GM19438 (cell line): ENCODE measurements around the gene TMSB10.

Experiments
- ATAC-seq: cut with Tn5 transposase; IDR thresholded peaks from one replicate; pipeline ENCODE4 v1.9.1; 2021; ENCODE audit warnings: low read depth; ENCODE audit not compliant: unreplicated experiment

Gene TMSB10

GRCh38 chr2:84879584-84880394, 25.7 kb upstream of the TMSB10 start:
- ATAC-seq: peak; percentile 47

DNA sequence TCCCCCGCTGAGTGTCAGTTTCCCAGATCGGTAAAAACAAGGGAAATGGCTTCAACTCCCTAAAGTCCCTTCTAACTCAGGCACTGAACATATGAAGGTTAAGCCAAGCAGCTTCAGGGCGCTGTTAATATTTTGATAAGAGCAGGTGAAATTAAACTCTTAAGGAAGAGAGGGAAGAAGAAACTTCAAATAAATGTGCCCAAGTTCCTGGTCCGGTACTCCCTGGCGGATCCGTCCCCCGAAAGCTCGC, 25.1 kb upstream of the TMSB10 start:
- no peak for ATAC-seq

DNA sequence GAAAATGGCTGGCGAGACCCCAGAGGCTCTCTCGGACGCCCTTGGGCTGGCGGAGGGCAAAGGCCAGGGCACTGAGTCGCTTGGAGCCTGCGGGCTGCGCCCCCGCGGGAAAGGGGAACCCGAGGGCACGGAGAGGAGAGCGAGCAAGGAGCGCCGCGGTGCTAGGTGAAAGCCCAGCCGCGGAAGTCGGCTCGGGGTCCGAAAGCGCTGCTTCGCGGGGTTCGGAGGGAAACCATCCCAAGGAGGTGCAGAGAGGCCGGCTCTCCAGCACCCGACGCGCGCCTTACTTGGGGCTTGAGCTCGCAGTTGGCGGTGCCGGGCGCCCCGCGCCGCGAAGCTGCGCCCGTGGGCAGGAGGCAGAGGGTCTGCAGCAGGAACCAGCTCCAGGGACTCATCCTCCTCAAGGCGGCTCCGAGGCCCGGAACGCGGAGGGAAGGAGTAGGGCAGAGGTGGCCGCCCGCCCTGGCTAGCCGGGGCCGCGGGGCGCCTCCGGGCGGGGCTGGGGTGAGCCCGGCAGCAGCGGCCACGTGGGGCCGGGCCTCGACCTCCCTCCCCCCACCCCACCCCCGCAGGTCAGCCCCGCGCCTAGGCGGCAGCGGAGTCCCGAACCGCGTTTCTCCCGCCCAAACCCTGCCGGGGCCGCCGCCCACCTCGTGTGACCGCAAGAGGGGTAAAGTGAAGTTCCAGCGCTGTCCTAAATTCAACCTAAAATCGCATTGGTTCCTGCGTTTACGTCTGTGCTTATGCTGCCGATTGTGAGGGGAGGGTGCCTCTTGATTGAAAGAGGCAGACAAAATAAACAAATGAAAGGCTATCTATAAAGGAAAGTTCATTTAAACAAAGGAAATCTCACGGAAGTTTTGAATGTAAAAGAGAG, 24.6 kb upstream of the TMSB10 start, which contains the start of gene TRABD2A:
Gene TRABD2A, minus strand, starts transcription at position 440 of the 877 bp plus-strand sequence. Its CDS starts 45 bp downstream, at position 395.
- no peak for ATAC-seq

- peak; percentile 62 for ATAC-seq
Measured at GRCh38 chr2:84881581-84882413, 23.7 kb upstream of the TMSB10 start.

DNA sequence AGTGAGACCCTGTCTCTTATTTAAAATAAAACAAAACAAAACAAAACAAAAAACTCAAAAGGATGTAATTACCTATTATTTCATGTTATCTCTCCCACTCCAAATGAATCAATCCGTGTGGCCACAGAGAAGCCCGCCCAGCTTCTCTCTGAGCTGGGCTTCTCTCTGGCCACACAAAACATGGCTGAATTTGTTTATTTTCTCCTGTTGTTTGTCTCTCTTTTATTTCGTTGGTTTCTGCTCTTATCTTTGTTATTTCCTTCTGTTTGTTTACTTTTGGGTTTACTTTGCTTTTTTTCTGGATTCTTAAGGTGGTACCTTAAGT, 23.1 kb upstream of the TMSB10 start:
- no peak for ATAC-seq

DNA sequence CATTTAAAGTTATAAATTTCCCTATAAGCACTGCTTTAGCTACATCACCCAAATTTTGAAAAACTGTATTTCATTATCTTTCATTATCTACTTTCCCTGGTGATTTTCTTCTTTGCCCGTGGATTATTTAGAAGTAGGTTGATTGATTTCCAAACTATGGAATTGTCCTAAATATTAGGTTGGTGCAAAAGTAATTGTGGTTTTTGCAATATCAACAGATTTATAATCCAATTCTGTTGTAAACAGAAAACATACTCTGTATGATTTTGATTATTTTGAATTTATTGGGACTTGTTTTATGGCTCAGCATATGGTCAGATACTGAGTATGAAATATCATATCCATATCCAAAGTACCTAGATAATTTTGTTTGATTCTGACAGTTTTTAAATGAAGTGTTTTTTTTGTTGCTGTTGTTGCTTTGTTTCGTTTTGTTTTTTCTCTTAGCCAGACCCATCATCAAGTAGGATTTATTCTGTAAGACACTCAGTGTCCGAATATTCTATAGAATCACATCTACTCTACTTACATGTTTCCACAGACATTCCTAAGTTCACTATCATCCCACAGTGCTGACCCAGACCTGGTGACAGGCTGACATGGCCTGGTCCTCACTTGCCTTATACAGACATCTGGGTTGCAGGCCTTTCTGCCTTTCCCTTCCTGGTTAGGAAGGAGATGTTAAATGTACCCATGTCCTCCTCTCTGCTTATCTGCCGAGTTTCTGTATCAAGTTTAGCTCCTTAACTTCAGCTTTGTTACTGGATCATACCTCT, 22.5 kb upstream of the TMSB10 start:
- no peak for ATAC-seq

DNA sequence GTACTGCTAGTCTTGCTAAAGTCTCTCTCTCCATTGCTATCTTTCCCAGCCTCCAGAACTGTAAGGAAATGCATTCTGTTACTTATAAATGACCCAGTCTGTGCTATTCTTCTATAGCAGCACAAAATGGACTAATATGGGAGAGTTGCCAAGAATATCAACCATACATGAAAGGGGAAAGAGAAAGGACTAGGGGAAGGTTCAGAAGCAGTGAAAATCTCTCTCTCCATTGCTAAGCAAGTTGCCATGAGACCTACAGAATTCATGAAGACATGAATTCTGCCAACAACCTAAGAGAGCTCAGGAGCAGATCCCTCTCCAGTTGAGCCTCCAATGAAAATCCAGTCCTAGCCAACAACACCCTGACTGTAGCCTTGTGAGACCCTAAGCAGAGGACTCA, 21.0 kb upstream of the TMSB10 start:
- no peak for ATAC-seq

GRCh38 chr2:84885111-84885510, 20.3 kb upstream of the TMSB10 start:
- no peak for ATAC-seq

DNA sequence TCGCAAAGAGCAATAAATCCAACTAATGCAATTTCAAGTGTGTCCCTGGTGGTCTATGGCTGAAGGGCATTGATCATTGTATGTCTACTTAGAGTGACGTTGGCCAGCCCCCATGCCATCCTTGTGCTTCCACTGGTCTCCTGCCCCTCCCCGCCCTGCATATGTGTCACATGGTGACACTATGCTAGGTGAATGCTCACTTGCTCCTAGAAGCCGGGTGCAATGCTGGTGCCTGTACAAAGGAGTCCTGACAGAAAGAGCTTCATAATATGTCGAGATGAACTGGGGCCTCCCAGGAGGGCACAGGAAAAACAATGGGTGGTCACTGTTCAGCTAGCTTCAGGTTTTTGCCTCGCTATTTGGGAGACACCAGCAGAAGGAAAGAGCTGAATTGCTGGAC, 18.7 kb upstream of the TMSB10 start:
- ATAC-seq: no peak

DNA sequence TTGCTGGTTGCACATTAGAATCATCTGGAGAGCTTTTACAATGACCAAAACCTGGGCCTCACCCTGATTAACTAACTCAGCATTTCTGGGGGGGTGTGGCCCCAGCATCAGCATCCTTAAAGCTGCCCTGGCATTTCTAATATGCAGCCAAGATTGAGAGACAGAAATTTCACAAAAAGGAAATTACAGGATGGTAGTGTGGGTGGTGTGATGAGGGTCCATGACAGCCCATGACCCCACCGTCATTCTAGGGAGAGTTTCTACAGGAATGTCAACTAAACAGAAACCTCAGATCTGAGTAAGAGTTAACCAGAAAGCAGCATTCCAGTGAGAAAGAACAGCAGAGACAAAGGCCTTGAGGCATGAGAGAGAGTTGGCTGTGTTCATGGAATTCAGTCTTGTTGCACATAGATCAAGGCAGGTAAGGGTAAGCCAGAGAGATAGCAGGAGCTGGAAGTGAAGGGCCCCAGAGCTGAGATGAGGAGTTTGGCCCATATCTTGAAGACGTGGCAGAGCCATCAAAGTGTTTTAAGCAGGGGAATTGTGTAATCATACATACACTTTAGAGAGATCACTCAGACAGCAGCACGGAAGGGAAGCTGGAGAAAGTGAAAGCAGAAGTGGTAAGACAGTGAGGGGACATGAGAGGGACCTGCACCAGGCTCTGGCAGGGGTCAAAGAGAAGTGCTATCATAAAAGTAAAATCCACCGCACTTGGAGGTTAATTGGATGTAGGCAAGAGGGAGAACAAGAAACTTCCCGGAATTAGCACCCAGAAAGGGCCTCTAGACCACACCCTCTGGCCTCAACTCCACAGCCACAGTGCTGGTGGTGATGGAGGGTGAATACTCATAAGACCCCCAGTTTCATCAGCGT, 16.8 kb upstream of the TMSB10 start:
- peak; percentile 99 for ATAC-seq

DNA sequence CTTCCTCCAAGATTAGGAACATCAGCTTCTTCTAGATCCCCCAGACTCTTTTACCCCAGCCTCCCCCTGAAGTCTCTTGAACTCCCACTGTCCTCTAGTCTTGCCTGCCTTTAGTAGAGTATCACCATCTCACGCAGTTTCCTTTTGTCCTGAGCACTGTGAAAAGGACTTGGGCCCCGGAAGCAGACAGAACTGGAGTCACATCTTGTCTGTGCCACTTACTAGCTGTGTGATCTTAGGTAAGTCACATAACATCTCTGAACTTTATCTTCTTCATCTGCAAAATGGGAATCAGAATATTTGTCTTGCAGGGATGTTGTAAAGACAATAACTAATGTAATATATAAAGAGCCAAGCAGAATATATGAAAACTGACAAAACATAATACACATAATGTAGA, 16.1 kb upstream of the TMSB10 start:
- ATAC-seq: peak; percentile 8

GRCh38 chr2:84891355-84892010, 14.0 kb upstream of the TMSB10 start:
- no peak for ATAC-seq

GRCh38 chr2:84894131-84894586, 11.3 kb upstream of the TMSB10 start:
- ATAC-seq: no peak

- ATAC-seq: no peak
Measured at GRCh38 chr2:84894758-84895520, 10.5 kb upstream of the TMSB10 start.

- no peak for ATAC-seq
Measured at GRCh38 chr2:84896567-84896966, 8.9 kb upstream of the TMSB10 start.

DNA sequence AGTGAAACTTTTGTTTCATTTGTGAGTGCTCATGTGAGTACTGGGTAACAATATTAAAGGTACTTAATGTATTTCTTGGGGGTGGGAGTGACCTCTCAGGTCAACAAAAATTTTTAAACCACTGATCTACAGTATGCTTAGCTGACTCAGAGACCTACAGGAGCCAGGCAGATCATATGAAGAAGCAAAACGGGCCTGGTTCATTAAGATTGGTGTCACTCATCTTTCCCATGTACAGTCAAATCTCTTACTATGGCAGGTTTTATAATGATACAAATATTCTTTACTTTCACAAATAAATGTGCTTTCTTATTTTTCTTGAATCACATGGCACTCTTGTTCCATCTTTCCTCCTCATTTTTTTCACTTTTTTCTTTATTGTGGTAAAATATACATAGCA, 7.7 kb upstream of the TMSB10 start:
- no peak for ATAC-seq

GRCh38 chr2:84899304-84900204, 5.9 kb upstream of the TMSB10 start:
- ATAC-seq: no peak
